Measurements from ENCODE around the gene MCM9.
"Not testable (repeated sequence)": the region's sequence is repeated elsewhere in the genome, so short reads cannot be mapped to it uniquely, and the experiment has no call there.

Gene MCM9

GRCh38 chr6:118893064-118893806 is 41.7 kb downstream of the MCM9 start:
- peak; percentile 72 for DNase-seq (ENCODE audit: low spot score)

GRCh38 chr6:118892355-118892991 is 42.5 kb downstream of the MCM9 start:
- no peak for DNase-seq (ENCODE audit: low spot score)

GRCh38 chr6:118890997-118891790 is 43.8 kb downstream of the MCM9 start:
- no peak for DNase-seq (ENCODE audit: low spot score)

- DNase-seq (ENCODE audit: low spot score) = no peak
These were observed 45.8 kb downstream of the MCM9 start for GRCh38 chr6:118889163-118889562.

GRCh38 chr6:118886641-118887040 is 48.3 kb downstream of the MCM9 start:
- no peak for DNase-seq (ENCODE audit: low spot score)

GRCh38 chr6:118882314-118882905 is 52.5 kb downstream of the MCM9 start:
- no peak for DNase-seq (ENCODE audit: low spot score)

GRCh38 chr6:118881440-118882313 is 53.3 kb downstream of the MCM9 start:
- no peak for DNase-seq (ENCODE audit: low spot score)

GRCh38 chr6:118877806-118878205 is 57.2 kb downstream of the MCM9 start:
- DNase-seq (ENCODE audit: low spot score) = no peak

- no peak for DNase-seq (ENCODE audit: low spot score)
These were observed 58.1 kb downstream of the MCM9 start for GRCh38 chr6:118876814-118877213.

GRCh38 chr6:118876198-118876597 is 58.8 kb downstream of the MCM9 start:
- no peak for DNase-seq (ENCODE audit: low spot score)

GRCh38 chr6:118875672-118876071 is 59.3 kb downstream of the MCM9 start:
- no peak for DNase-seq (ENCODE audit: low spot score)

GRCh38 chr6:118873239-118873638 is 61.7 kb downstream of the MCM9 start:
- DNase-seq (ENCODE audit: low spot score) = no peak

GRCh38 chr6:118872726-118873125 is 62.2 kb downstream of the MCM9 start:
- DNase-seq (ENCODE audit: low spot score) = no peak

GRCh38 chr6:118872318-118872717 is 62.6 kb downstream of the MCM9 start:
- no peak for DNase-seq (ENCODE audit: low spot score)

- DNase-seq (ENCODE audit: low spot score) = no peak
These were observed 63.6 kb downstream of the MCM9 start for GRCh38 chr6:118871331-118871730.

- DNase-seq (ENCODE audit: low spot score) = no peak
These were observed 64.9 kb downstream of the MCM9 start for GRCh38 chr6:118869894-118870589.

GRCh38 chr6:118869350-118869749 is 65.6 kb downstream of the MCM9 start:
- DNase-seq (ENCODE audit: low spot score) = no peak

GRCh38 chr6:118868901-118869300 is 66.1 kb downstream of the MCM9 start:
- not testable (repeated sequence) for DNase-seq (ENCODE audit: low spot score)

- DNase-seq (ENCODE audit: low spot score) = no peak
These were observed 67.8 kb downstream of the MCM9 start for GRCh38 chr6:118867181-118867580.

- no peak for DNase-seq (ENCODE audit: low spot score)
These were observed 69.9 kb downstream of the MCM9 start for GRCh38 chr6:118865100-118865391.

Data from activated CD4-positive, alpha-beta T cell treated with anti-CD3 and anti-CD28 coated beads, Interleukin-2, Interleukin-4, amounts not matched to agents 100 ng/mL and 50 ng/mL, durations not matched to agents 16 hours and 8 hours (primary cell).